ENCODE results near the gene MICU2.

GRCh38 chr13:21578748-21579147 lies 25.2 kb downstream of the MICU2 start:
- TF ChIP-seq YY1 (IDR thresholded peaks at IDR 0.05; ENCODE audit: insufficient read depth, insufficient read length) (no peak), SUZ12 (IDR thresholded peaks at IDR 0.05; ENCODE audit: extremely low read depth, insufficient read depth, insufficient read length) (no peak)

All from NT2/D1 (cell line).